ENCODE data around the gene OTX2.

DNA sequence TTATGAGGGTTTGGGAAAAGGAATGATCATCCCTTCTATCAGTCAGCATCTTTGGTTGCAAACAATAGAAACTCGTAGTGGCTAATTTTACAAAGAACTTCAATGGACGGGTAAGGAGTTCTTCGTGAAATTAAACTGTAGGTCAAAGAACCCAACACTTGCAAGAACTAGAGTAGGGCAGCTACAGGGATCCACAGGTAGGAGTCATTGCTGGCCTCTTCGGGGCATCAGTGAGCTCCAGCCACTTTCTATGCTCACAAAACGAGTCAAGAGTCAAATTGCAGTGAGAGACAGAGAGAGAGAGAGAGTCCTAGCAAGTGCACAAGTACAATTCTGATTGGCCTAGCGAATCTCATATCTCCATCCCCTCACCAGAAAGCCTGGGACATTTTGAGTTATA lies 29.9 kb upstream of the OTX2 start:
- TF ChIP-seq EP300 (IDR thresholded peaks at IDR 0.05; ENCODE audit: borderline replicate concordance): no peak
- no peak for TF ChIP-seq TAF1 (IDR thresholded peaks at IDR 0.05; ENCODE audit: low read depth)
- no peak for TF ChIP-seq TEAD4 (IDR thresholded peaks at IDR 0.05)
- TF ChIP-seq, protein P1, sequence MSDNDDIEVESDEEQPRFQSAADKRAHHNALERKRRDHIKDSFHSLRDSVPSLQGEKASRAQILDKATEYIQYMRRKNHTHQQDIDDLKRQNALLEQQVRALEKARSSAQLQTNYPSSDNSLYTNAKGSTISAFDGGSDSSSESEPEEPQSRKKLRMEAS (IDR thresholded peaks at IDR 0.05): no peak
- TF ChIP-seq RAD21 (IDR thresholded peaks at IDR 0.05; ENCODE audit: low read depth): no peak
- TF ChIP-seq CREB1 (IDR thresholded peaks at IDR 0.05; ENCODE audit: low read depth): no peak
- TF ChIP-seq TCF12 (IDR thresholded peaks at IDR 0.05; ENCODE audit: low read depth): no peak
- no peak for TF ChIP-seq CEBPB (IDR thresholded peaks at IDR 0.05)
- no peak for TF ChIP-seq YY1 (IDR thresholded peaks at IDR 0.05; ENCODE audit: low read depth)
